ENCODE measurements around the gene PPP4R3C. TPM values are rescaled to one million over a fixed set of nuclear protein-coding genes. Genes with fewer than 3 reads are reported as not detected.
"Not testable (repeated sequence)": the region's sequence is repeated elsewhere in the genome, so short reads cannot be mapped to it uniquely, and the experiment has no call there.

The PPP4R3C gene
- total RNA-seq, 1 donor from 2014 or later: not detected

DNA sequence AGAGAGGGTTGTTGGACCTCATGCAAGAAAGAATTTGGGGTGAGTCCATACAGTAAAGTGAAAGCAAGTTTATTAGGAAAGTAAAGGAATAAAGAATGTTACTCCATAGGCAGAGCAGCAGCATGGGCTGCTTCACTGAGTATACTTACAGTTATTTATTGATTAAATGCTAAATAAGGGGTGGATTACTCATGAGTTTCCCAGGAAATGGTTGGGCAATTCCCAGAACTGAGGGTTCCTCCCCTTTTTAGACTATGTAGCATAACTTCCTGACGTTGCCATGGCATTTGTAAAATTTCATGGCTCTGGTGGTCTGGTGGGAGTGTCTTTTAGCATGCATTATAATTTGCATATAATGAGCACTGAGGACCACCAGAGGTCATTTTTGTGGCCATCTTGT, 16.7 kb downstream of the PPP4R3C start:
- TF ChIP-seq, protein P1, sequence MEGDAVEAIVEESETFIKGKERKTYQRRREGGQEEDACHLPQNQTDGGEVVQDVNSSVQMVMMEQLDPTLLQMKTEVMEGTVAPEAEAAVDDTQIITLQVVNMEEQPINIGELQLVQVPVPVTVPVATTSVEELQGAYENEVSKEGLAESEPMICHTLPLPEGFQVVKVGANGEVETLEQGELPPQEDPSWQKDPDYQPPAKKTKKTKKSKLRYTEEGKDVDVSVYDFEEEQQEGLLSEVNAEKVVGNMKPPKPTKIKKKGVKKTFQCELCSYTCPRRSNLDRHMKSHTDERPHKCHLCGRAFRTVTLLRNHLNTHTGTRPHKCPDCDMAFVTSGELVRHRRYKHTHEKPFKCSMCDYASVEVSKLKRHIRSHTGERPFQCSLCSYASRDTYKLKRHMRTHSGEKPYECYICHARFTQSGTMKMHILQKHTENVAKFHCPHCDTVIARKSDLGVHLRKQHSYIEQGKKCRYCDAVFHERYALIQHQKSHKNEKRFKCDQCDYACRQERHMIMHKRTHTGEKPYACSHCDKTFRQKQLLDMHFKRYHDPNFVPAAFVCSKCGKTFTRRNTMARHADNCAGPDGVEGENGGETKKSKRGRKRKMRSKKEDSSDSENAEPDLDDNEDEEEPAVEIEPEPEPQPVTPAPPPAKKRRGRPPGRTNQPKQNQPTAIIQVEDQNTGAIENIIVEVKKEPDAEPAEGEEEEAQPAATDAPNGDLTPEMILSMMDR (IDR thresholded peaks at IDR 0.05; ENCODE audit: insufficient read depth, low read length, severe bottlenecking): no peak
- FAIRE-seq (no peak), DNase-seq (ENCODE audit: low read depth) (no peak)
- no peak overlapping the region for H3K4me3 ChIP-seq (ENCODE audit: low read depth, low read length)
- no peaks in the 10 kb centered on the region for H3K36me3 ChIP-seq (ENCODE audit: control insufficient read depth, insufficient read depth, low read length)
- no peaks in the 10 kb centered on the region for H3K27me3 ChIP-seq (ENCODE audit: control insufficient read depth, insufficient read depth, low read length)

DNA sequence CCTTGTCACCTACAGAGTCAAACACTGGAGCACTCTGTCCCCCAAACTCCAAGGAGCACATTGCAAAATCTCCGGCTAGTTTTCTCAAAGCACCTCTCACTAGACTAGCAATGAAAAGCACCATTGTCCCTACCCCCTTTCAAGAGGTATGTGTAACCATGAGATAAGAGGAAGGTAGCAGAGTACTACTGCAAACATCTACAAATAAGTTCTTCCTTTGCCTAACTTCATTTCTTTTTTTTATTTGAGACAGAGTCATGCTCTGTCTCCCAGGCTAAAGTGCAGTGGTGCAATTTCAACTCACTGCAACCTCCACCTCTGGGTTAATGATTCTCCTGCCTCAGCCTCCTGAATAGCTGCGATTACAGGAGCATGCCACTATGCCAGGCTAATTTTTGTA, 17.7 kb downstream of the PPP4R3C start:
- no peak for FAIRE-seq
- H3K4me3 ChIP-seq (ENCODE audit: low read depth, low read length): no peak overlapping the region
- H3K36me3 ChIP-seq (ENCODE audit: control insufficient read depth, insufficient read depth, low read length): no peaks in the 10 kb centered on the region
- TF ChIP-seq, protein P1 (IDR thresholded peaks at IDR 0.05; ENCODE audit: insufficient read depth, low read length, severe bottlenecking): no peak
- no peak for DNase-seq (ENCODE audit: low read depth)
- no peaks in the 10 kb centered on the region for H3K27me3 ChIP-seq (ENCODE audit: control insufficient read depth, insufficient read depth, low read length)

DNA sequence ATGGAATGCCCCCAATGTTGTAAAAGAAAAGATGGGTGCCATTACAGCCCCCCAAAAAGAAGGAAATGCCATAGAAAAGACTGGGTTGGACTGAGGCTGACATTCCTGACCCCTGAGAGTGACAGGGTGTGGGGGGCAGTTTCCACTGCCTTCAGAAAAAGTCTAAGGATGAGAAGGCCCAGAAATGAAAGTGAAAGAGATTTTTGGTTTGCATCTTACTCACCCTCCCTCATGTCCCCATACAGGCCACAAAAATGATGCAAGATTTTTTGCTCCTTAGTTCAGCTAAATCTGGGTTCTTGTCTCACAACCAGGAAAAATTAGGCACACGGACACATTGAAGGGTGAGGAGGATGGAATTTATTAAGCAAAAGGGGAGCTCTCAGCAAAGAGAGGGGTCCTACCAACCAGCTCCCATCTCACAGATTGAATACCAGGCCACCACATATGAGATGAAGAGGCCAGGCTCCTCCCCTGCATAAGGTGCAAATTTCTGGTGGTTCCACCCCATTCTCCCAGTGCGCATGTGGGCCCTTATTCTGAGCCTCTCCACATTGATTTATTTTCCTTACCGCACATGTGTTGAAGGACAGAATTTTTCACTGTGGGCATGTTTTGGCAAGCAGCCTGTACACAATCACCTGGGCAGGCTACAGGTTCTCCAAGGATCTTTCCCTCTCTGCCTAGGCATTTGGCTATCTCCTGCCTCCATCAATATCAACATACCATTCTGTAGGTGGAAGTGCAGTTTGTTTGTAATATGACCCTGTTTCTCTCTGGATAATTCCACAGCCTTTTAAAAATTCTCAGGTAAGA, 18.8 kb downstream of the PPP4R3C start:
- Histone ChIP-seq H3K4me3 (ENCODE audit: low read depth, low read length) (no peak overlapping the region), H3K27me3 (ENCODE audit: control insufficient read depth, insufficient read depth, low read length) (no peaks in the 10 kb centered on the region), H3K36me3 (ENCODE audit: control insufficient read depth, insufficient read depth, low read length) (no peaks in the 10 kb centered on the region)
- DNase-seq (ENCODE audit: low read depth) (no peak), FAIRE-seq (no peak)
- TF ChIP-seq, protein P1 (IDR thresholded peaks at IDR 0.05; ENCODE audit: insufficient read depth, low read length, severe bottlenecking): no peak

DNA sequence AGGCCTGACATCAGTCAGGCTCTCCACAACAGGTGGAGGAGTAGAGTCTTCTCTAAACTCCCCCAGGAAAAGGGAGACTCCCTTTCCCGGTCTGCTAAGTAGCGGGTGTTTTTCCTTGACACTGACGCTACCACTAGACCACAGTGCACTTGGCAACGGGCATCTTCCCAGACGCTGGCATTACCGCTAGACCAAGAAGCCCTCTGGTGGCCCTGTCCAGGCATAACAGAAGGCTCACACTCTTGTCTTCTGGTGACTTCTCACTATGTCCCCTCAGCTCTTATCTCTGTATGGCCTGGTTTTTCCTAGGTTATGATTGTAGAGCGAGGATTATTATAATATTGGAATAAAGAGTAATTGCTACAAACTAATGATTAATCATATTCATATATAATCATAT, 20.7 kb downstream of the PPP4R3C start:
- not testable (repeated sequence) for H3K4me3 ChIP-seq (ENCODE audit: low read depth, low read length); FAIRE-seq; DNase-seq (ENCODE audit: low read depth); H3K27me3 ChIP-seq (ENCODE audit: control insufficient read depth, insufficient read depth, low read length); H3K36me3 ChIP-seq (ENCODE audit: control insufficient read depth, insufficient read depth, low read length)

DNA sequence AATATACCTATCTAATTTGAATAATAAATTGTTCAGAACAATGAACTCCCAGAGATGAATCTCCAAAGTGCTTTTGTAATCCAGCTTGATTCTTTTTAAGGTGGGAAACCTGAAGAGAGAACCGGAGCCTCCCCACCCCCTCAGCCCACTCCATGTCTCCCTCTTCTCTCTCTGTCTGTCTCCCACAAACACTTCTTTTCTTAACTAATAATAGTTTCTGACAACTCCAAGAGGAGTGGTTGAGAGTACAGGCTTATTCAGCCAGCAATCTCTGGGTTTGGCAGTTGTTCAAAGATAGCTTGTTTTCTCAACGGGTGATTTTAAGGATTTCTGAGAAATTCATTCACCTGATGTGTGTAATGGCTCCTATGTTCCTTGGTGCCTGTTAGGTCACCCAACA, 23.4 kb downstream of the PPP4R3C start:
- Histone ChIP-seq H3K4me3 (ENCODE audit: low read depth, low read length) (no peak overlapping the region), H3K36me3 (ENCODE audit: control insufficient read depth, insufficient read depth, low read length) (no peaks in the 10 kb centered on the region), H3K27me3 (ENCODE audit: control insufficient read depth, insufficient read depth, low read length) (no peaks in the 10 kb centered on the region)
- FAIRE-seq (no peak), DNase-seq (ENCODE audit: low read depth) (no peak)
- TF ChIP-seq, protein P1 (IDR thresholded peaks at IDR 0.05; ENCODE audit: insufficient read depth, low read length, severe bottlenecking): no peak

DNA sequence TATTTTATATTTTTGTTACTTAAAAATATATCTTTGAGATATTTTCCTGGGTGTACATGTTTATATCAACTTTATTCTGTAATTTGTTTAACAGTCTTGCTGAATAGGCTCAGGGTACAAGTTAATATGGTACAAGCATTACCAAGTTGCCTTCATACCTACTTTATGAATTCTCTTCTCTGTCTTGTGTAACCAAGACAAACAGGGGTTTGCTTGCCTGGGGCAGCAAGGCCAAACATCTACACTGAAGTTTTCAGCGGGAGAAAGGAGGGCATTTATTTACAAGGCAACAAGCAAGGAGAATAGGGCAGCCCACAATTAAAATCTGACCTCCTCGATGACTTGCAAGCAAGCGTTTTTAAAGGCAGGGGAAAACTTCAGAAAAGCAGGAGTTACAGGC, 24.2 kb downstream of the PPP4R3C start:
- H3K36me3 ChIP-seq (ENCODE audit: control insufficient read depth, insufficient read depth, low read length): no peaks in the 10 kb centered on the region
- no peak overlapping the region for H3K4me3 ChIP-seq (ENCODE audit: low read depth, low read length)
- TF ChIP-seq, protein P1 (IDR thresholded peaks at IDR 0.05; ENCODE audit: insufficient read depth, low read length, severe bottlenecking): no peak
- no peak for FAIRE-seq
- H3K27me3 ChIP-seq (ENCODE audit: control insufficient read depth, insufficient read depth, low read length): no peaks in the 10 kb centered on the region
- DNase-seq (ENCODE audit: low read depth): no peak
